Fibroblast of the aortic adventitia (primary cell): ENCODE data around the gene IFIT3. TPM values are rescaled to one million over a fixed set of nuclear protein-coding genes. Genes with fewer than 3 reads are reported as not detected.

ENCODE experiments used
- DNase-seq: peaks from one replicate; pipeline ENCODE4 v3.0.0-alpha.2; 2010; ENCODE audit warnings: low read depth
- H3K4me3 ChIP-seq: 2 replicates; pipeline ENCODE4 v1.5.1; 2011; ENCODE audit warnings: low read depth, mild to moderate bottlenecking, control low read depth, low read length, moderate library complexity
- total RNA-seq: library from RNA; depleted of rRNA; stranded (reverse); fragments of >200 nt; gene quantifications from 2 replicates; pipeline ENCODE4 v1.2.3, GENCODE V29; 2012; ENCODE audit warnings: low replicate concordance
- TF ChIP-seq, protein P1 (sequence below): IDR thresholded peaks from 2 replicates; pipeline ENCODE4 v1.5.1; 2011; ENCODE audit warnings: mild to moderate bottlenecking, low read length, control low read depth, inconsistent platforms; ENCODE audit not compliant: insufficient read depth

Gene IFIT3
- total RNA-seq, 1 donor: 23.1 TPM

DNA sequence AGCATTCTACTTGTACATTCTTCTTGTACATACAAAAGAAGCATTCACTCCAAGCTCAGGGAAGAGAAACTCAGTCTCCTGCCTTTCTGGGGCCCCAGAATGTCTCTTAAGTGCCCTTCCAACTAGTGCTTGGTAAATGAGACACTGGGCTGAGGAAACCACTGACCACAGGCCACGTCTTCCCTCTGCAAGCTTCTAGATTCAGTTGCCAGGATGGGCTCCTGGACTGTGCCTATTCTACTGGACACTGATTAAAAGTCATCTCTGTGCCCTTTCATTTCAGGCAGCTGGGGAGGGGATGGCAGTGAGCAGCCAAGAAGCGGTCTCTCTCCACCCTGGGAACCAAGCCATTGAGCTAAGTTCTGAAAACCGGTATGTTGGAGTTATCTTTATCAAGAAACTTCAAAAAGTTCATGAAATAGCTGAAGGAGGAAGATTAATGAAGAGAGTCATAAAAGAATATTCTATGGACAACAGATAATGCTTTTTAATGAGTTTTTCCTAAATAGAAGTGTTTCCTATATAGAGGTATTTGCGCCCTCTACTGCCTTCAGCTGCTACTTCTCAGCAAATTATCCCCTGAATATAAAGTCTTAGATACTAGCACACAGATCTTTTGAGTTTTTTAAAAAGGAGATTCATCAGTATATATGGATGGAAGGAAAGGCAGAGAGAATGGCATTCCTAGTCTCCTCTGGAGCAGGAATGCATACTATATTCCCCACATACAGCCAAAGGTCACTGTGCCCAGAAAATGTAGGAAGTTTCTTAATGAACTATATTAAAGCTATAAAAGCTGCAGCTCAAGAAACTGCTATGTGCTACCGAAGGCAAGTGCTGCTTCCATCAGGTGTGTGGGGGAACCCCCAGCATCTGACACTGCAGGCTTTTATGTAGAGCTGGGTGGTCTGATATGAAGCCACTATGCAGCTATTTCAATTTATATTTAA is 41.6 kb downstream of the IFIT3 start:
- DNase-seq: peak; percentile 79
- TF ChIP-seq, protein P1, sequence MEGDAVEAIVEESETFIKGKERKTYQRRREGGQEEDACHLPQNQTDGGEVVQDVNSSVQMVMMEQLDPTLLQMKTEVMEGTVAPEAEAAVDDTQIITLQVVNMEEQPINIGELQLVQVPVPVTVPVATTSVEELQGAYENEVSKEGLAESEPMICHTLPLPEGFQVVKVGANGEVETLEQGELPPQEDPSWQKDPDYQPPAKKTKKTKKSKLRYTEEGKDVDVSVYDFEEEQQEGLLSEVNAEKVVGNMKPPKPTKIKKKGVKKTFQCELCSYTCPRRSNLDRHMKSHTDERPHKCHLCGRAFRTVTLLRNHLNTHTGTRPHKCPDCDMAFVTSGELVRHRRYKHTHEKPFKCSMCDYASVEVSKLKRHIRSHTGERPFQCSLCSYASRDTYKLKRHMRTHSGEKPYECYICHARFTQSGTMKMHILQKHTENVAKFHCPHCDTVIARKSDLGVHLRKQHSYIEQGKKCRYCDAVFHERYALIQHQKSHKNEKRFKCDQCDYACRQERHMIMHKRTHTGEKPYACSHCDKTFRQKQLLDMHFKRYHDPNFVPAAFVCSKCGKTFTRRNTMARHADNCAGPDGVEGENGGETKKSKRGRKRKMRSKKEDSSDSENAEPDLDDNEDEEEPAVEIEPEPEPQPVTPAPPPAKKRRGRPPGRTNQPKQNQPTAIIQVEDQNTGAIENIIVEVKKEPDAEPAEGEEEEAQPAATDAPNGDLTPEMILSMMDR: peak; percentile 71
- no peak overlapping the region for H3K4me3 ChIP-seq

DNA sequence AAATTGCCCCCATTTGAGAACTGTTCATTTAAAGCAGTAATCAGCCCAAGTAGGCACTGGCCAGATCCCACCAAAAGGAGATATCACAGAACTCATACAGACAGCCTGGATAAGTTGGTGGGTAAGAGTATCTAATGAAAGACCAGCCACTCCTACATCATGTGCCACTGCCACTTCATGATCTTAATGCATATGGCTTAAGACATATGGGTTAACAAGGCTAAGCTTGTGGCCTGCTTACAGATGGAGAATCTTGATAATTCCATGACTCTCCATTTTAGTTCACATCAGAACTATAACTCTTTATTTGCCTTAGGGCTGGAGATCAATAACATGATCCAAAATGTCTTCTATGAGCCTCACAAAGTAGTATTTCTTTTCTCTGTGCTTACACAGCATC is 43.3 kb downstream of the IFIT3 start:
- TF ChIP-seq, protein P1: no peak
- H3K4me3 ChIP-seq: no peak overlapping the region
- DNase-seq: no peak

DNA sequence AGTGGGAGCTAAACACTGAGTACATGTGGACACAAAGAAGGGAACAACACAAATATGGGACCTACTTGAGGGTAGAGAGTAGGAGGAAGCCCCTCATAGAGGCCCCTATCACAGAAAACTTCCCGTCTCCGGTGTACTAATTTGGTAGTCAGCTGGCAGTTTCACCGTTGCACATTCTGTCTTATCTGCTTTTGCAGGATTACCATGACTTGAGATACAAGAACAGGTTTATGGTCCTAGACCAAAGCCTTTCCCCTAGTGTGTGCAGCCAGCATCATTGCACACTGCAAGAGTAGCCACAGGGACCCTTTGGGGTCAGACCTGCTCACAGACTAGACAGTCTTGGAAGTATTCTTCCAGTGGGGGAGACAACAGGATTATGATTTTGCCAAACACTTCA is 44.2 kb downstream of the IFIT3 start:
- DNase-seq: no peak
- TF ChIP-seq, protein P1: no peak
- no peak overlapping the region for H3K4me3 ChIP-seq

DNA sequence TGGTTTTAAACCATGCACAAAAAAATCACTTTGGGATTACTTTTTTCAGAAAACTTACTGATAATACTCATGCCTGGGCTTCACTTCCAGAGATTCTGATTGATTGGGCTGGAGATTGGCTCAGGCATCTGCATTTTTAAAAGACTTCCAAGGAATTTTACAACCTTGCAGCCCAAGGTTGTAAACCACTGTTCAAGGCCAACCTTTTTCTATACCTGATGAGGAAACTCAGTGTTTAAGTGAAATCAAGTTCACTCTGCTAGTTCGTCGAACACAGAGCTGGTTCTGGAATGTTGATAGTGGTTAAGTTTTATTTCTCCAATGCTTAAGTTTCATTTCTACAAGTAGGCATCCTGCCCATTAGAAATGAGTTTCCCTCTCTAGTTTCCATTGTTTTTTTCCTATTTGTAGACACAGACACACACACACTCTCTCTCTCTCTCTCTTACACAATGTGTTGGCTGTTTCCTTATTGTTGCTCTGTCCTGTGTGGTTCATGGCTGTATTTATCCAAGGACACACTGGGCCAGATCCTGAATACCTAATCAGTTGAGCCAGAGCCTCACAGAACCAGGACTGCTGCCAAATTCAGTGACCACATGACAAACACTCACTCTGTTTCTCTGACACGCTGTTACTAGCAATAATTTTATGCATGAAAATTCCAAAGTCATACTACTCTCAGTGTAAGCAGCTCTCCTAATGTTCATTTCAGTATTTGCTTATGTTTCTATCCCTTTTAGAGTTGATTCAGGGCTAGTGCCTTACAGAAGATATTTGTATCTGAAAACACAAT is 46.3 kb downstream of the IFIT3 start:
- TF ChIP-seq, protein P1: no peak
- DNase-seq: peak; percentile 98

DNA sequence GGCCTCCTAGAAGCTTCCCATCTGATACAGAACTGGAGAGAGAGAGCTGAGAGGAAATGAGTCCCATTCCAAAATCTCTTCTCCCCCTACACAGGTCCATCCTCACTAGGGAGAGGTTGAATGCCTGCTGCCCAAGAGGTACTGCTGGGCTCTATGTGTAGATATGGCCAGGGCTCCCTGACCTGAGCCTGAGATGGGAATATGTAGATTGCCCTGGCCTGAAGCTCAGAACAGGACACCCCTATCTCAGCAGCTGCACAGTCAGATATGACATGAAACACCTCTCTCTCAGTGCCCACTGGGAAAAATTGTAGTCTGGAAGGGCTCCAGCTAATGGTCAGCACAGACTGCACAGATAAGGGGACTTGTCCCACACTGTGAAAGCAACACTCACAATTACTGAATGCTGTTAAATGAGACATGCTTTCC is 46.9 kb downstream of the IFIT3 start:
- TF ChIP-seq, protein P1: no peak
- no peak overlapping the region for H3K4me3 ChIP-seq

More for the DNA sequence above, 46.3 kb downstream of the IFIT3 start:
- peak overlapping the region; percentile 13 for H3K4me3 ChIP-seq

DNA sequence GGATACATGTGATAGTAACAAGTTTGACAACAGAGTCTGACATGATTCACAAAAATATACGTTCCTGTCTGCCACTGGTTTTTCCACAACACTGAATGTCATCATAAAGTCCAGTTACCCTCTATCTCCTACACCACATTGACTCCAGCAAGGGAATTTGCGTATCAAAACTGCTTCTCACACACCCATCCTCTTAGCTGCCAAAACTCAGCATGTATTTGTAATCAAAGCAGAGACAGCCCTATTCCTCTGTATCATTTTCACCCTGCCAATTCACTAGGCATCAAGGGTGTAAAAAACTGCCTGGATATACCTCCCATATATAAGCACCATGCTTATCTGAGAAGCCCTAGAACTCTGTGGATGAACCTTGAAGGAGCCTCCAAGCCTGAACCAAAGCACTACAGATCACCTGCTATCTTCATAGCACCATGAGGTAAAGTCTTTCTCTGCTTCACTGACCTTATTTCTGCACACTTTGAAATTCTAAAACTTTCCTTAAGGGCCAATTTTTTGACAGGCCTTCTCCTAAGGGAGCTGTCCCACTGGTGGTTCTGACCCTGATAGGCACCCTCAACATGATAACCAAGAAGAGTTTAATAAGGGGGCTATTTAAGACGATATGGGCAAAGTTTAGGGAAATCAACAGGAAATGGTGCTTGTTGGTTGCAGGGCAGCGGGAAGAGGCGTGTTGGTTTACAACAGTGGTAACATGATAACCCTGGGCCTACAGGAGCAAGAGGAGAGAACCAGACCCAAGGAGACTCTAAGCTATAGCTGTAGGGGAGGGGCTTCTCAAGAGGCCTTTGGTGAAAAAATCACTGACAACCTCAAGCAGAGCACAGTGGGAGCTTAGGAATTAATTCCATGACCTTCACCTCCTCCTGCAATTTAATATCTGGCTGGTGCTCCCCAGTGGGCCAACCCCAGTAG is 50.2 kb downstream of the IFIT3 start, which contains the start of gene IFIT1B:
Gene IFIT1B (plus strand): TSS at position 352 of the 933 bp plus-strand sequence. CDS start 80 bp downstream, at position 432.
- H3K4me3 ChIP-seq: no peak within 1 kb of the TSS
- DNase-seq: no peak
- TF ChIP-seq, protein P1: no peak

More for the DNA sequence above, 46.9 kb downstream of the IFIT3 start:
- DNase-seq: peak; percentile 20
